DND-41 (cell line): Measurements from ENCODE around the gene ARSB.

Experiments
- CTCF ChIP-seq: IDR thresholded peaks from 2 replicates; pipeline ENCODE4 v1.5.1; 2012; ENCODE audit warnings: borderline replicate concordance, low read length, moderate library complexity, mild to moderate bottlenecking; ENCODE audit not compliant: poor library complexity, severe bottlenecking; ENCODE audit errors: extremely low read depth
- EZH2 ChIP-seq: IDR thresholded peaks from 3 replicates; pipeline ENCODE4 v1.6.1; 2012; ENCODE audit warnings: borderline replicate concordance, low read depth, mild to moderate bottlenecking, moderate library complexity, low read length, inconsistent platforms; ENCODE audit not compliant: severe bottlenecking

- no peak for TF ChIP-seq CTCF
- TF ChIP-seq EZH2: no peak
These were observed 64.5 kb downstream of the ARSB start for GRCh38 chr5:78920604-78921003.
